8988T (cell line): ENCODE measurements around the gene NPEPL1.

Source experiments
- DNase-seq: peaks from one replicate; pipeline ENCODE4 v3.0.0; 2011

Gene NPEPL1

GRCh38 chr20:58702859-58703648 lies 10.5 kb downstream of the NPEPL1 start:
- no peak for DNase-seq

- DNase-seq = no peak
These were observed 11.3 kb downstream of the NPEPL1 start for GRCh38 chr20:58703765-58704371.

GRCh38 chr20:58705208-58705926 lies 12.8 kb downstream of the NPEPL1 start:
- DNase-seq = no peak

GRCh38 chr20:58706150-58706892 lies 13.7 kb downstream of the NPEPL1 start:
- DNase-seq = no peak

- DNase-seq = peak; percentile 18
These were observed 14.5 kb downstream of the NPEPL1 start for GRCh38 chr20:58706975-58707681.

- DNase-seq = no peak
These were observed 15.2 kb downstream of the NPEPL1 start for GRCh38 chr20:58707770-58708169.

GRCh38 chr20:58708246-58708931 lies 15.8 kb downstream of the NPEPL1 start:
- DNase-seq = peak; percentile 30

GRCh38 chr20:58709013-58709702 lies 16.6 kb downstream of the NPEPL1 start:
- no peak for DNase-seq

- DNase-seq = no peak
These were observed 17.1 kb downstream of the NPEPL1 start for GRCh38 chr20:58709703-58710039.

GRCh38 chr20:58710481-58711265 lies 18.1 kb downstream of the NPEPL1 start:
- no peak for DNase-seq

- no peak for DNase-seq
These were observed 18.9 kb downstream of the NPEPL1 start for GRCh38 chr20:58711266-58712051.

- DNase-seq = no peak
These were observed 19.7 kb downstream of the NPEPL1 start for GRCh38 chr20:58712151-58712791.

- DNase-seq = no peak
These were observed 20.5 kb downstream of the NPEPL1 start for GRCh38 chr20:58712806-58713731.

GRCh38 chr20:58713801-58714339 lies 21.3 kb downstream of the NPEPL1 start:
- no peak for DNase-seq

GRCh38 chr20:58714340-58714922 lies 21.8 kb downstream of the NPEPL1 start:
- no peak for DNase-seq

GRCh38 chr20:58714923-58715351 lies 22.3 kb downstream of the NPEPL1 start:
- DNase-seq = no peak

- no peak for DNase-seq
These were observed 22.8 kb downstream of the NPEPL1 start for GRCh38 chr20:58715391-58715800.
